Measurements from ENCODE around the gene MLLT6. TPM values are rescaled to one million over a fixed set of nuclear protein-coding genes. Genes with fewer than 3 reads are reported as not detected.

Gene MLLT6
- total and polyA plus RNA-seq, 2 of the 13 experiments (the other 11 are each of a cell fraction or from before 2014, with no cell fraction given): 50.7 to 69.5 TPM

DNA sequence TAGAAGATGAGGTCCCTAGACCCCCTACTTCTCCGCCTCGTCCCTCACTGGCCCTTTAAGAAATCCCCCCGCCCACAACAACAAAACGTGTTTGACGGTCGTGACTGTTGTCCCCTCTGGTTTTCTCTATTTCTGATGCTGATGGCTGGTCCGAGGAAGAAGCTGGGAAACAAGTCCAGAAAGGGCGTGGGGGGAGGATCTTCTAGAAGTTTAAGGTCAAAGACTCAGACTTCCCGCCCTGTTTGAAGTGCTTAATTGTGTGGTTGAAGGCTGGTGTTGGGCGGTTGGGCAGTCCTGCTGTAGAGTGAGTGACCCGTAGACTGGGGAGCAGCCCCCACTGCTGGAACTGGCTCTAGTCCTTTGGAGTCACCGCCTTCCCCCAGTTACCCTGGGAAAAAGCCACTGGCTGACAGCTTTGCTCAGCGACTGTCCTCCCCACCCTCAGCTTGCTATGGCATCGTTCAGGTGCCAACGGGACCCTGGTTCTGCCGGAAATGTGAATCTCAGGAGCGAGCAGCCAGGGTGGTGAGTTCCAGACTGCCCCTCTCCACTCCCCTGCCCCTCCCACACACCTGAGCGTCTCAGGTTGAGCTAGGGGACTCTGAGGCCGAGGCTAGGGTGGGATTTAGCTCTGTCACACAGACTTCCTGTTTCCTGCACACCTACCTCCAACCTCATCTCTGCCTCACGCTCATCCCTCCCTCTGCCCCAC lies 1.6 kb downstream of the MLLT6 start (continued):
- TF ChIP-seq, protein P1, sequence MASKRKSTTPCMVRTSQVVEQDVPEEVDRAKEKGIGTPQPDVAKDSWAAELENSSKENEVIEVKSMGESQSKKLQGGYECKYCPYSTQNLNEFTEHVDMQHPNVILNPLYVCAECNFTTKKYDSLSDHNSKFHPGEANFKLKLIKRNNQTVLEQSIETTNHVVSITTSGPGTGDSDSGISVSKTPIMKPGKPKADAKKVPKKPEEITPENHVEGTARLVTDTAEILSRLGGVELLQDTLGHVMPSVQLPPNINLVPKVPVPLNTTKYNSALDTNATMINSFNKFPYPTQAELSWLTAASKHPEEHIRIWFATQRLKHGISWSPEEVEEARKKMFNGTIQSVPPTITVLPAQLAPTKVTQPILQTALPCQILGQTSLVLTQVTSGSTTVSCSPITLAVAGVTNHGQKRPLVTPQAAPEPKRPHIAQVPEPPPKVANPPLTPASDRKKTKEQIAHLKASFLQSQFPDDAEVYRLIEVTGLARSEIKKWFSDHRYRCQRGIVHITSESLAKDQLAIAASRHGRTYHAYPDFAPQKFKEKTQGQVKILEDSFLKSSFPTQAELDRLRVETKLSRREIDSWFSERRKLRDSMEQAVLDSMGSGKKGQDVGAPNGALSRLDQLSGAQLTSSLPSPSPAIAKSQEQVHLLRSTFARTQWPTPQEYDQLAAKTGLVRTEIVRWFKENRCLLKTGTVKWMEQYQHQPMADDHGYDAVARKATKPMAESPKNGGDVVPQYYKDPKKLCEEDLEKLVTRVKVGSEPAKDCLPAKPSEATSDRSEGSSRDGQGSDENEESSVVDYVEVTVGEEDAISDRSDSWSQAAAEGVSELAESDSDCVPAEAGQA (IDR thresholded peaks at IDR 0.05; ENCODE audit: low read depth): no peak
- TF ChIP-seq, protein P1 (CRISPR knock-in tag; IDR thresholded peaks at IDR 0.05; ENCODE audit: borderline replicate concordance): no peak
- TF ChIP-seq RARG (CRISPR knock-in tag; IDR thresholded peaks at IDR 0.05; ENCODE audit: low read depth) (no peak), SIN3A (IDR thresholded peaks at IDR 0.05; ENCODE audit: borderline replicate concordance, low read depth, low read length) (no peak), MAFK (conservative IDR thresholded peaks at IDR 0.05 in 1 of 2, IDR thresholded peaks at IDR 0.05 in 1 of 2; ENCODE audit: low read length in 2 of 2) (no peak), KLF16 (CRISPR knock-in tag; IDR thresholded peaks at IDR 0.05) (no peak), KMT2A (CRISPR knock-in tag; IDR thresholded peaks at IDR 0.05) (0 out of 2 replicates have a peak, but pooled peaks have one; percentile 29), RBM22 (optimal IDR thresholded peaks at IDR 0.05; ENCODE audit: low read length) (no peak), ZNF510 (CRISPR knock-in tag; IDR thresholded peaks at IDR 0.05; ENCODE audit: low read depth) (no peak)
- TF ChIP-seq, protein P2, sequence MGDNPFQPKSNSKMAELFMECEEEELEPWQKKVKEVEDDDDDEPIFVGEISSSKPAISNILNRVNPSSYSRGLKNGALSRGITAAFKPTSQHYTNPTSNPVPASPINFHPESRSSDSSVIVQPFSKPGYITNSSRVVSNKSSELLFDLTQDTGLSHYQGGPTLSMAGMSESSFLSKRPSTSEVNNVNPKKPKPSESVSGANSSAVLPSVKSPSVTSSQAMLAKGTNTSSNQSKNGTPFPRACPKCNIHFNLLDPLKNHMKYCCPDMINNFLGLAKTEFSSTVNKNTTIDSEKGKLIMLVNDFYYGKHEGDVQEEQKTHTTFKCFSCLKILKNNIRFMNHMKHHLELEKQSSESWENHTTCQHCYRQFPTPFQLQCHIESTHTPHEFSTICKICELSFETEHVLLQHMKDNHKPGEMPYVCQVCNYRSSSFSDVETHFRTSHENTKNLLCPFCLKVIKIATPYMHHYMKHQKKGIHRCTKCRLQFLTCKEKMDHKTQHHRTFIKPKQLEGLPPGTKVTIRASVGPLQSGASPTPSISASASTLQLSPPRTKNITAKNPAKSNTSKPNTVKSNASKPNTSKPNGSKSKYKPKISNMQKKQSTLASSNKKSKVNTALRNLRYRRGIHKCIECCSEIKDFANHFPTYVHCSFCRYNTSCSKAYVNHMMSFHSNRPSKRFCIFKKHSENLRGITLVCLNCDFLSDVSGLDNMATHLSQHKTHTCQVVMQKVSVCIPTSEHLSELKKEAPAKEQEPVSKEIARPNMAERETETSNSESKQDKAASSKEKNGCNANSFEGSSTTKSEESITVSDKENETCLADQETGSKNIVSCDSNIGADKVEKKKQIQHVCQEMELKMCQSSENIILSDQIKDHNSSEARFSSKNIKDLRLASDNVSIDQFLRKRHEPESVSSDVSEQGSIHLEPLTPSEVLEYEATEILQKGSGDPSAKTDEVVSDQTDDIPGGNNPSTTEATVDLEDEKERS (CRISPR knock-in tag; IDR thresholded peaks at IDR 0.05): no peak
- TF ChIP-seq, protein P3, sequence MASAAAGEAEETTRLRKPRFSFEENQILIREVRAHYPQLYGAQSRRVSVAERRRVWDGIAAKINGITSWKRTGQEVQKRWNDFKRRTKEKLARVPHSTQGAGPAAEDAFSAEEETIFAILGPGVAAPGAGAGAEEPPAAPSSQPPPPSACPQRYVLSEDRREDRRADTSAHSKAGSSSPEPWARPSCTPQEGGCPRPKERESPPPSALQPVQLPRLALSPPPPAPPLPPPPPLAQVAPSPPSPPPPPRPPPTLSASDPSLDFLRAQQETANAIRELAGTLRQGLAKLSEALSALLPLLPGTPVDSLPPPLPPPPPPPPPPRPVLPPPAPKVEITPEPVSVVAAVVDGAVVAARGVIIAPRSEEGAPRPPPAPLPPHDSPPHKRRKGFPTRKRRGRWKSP (CRISPR knock-in tag; IDR thresholded peaks at IDR 0.05): no peak
- TF ChIP-seq, protein P4, sequence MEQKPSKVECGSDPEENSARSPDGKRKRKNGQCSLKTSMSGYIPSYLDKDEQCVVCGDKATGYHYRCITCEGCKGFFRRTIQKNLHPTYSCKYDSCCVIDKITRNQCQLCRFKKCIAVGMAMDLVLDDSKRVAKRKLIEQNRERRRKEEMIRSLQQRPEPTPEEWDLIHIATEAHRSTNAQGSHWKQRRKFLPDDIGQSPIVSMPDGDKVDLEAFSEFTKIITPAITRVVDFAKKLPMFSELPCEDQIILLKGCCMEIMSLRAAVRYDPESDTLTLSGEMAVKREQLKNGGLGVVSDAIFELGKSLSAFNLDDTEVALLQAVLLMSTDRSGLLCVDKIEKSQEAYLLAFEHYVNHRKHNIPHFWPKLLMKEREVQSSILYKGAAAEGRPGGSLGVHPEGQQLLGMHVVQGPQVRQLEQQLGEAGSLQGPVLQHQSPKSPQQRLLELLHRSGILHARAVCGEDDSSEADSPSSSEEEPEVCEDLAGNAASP (CRISPR knock-in tag; IDR thresholded peaks at IDR 0.05; ENCODE audit: borderline replicate concordance): no peak

All from HepG2 (cell line).